Fibroblast of lung (primary cell): ENCODE data around the gene SMIM45.

Experiments used
- EZH2 ChIP-seq: IDR thresholded peaks from 2 replicates; pipeline ENCODE4 v1.5.1; 2012; ENCODE audit warnings: low read length, control low read depth, mild to moderate bottlenecking; ENCODE audit errors: missing control alignments
- TF ChIP-seq, protein P1 (sequence below), 2 donors: IDR thresholded peaks in 1 of 2; conservative IDR thresholded peaks in 1 of 2; 1 replicate in 1 of 2; 2 replicates in 1 of 2; pipeline ENCODE4 v1.5.1; 2011 to 2012; ENCODE audit warnings: low read length in 2 of 2, control low read depth in 1 of 2, inconsistent platforms in 1 of 2, low read depth in 1 of 2, mild to moderate bottlenecking in 1 of 2

DNA sequence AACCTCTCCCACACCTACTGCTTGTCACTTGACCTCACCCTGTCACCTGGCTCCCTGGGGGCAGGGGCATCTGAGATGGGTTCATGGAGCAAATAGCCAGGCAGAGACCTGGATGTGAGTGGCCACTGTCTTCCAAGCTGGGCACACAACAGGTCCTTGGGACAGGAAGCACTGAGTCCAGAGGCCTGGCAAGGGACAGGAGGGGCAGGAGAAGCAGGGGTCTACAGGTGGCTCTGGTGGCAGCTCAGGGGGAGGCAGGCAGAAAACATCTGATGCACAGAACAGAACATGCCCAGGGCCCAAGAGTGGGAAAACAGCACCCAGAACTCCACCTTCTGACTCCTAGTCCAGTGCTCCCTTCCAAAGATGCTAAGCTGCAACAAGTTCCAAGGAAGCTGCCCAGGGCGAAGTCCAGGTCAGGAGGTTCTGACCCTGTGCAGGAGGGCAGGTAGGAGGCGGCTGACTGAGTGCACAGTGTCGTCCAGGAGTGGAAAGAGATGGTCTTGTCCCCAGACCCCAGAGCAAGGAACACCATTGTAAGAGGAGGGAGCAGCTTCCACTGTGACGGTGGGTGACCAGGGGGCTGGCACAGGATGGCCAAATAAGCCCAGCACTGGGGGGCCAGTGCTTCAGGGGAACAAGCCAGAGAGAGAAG lies 28.9 kb upstream of the SMIM45 start:
- TF ChIP-seq, protein P1, sequence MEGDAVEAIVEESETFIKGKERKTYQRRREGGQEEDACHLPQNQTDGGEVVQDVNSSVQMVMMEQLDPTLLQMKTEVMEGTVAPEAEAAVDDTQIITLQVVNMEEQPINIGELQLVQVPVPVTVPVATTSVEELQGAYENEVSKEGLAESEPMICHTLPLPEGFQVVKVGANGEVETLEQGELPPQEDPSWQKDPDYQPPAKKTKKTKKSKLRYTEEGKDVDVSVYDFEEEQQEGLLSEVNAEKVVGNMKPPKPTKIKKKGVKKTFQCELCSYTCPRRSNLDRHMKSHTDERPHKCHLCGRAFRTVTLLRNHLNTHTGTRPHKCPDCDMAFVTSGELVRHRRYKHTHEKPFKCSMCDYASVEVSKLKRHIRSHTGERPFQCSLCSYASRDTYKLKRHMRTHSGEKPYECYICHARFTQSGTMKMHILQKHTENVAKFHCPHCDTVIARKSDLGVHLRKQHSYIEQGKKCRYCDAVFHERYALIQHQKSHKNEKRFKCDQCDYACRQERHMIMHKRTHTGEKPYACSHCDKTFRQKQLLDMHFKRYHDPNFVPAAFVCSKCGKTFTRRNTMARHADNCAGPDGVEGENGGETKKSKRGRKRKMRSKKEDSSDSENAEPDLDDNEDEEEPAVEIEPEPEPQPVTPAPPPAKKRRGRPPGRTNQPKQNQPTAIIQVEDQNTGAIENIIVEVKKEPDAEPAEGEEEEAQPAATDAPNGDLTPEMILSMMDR (conservative IDR thresholded peaks at IDR 0.05 in 1 of 2, IDR thresholded peaks at IDR 0.05 in 1 of 2; ENCODE audit: low read depth in 1 of 2, low read length in 2 of 2): no peak
- no peak for TF ChIP-seq EZH2
